Cardiac fibroblast (primary cell): ENCODE measurements around the gene GPA33.

Source experiments
- DNase-seq, 2 donors: peaks; one replicate each; pipeline versions ENCODE4 v3.0.0 to v3.0.0-alpha.2; 2010; ENCODE audit warnings: low read depth in 2 of 2
- H3K4me3 ChIP-seq, 2 donors: replicated peaks in 1 of 2; 1 replicate in 1 of 2; 2 replicates in 1 of 2; pipeline ENCODE4 v1.5.1; 2011; ENCODE audit warnings: low read depth in 2 of 2, low read length in 2 of 2, mild to moderate bottlenecking in 2 of 2, moderate library complexity in 1 of 2
- TF ChIP-seq, protein P1 (sequence below): IDR thresholded peaks from one replicate; pipeline ENCODE4 v1.5.1; 2011; ENCODE audit warnings: low read depth, mild to moderate bottlenecking, low read length, inconsistent platforms

Gene GPA33

DNA sequence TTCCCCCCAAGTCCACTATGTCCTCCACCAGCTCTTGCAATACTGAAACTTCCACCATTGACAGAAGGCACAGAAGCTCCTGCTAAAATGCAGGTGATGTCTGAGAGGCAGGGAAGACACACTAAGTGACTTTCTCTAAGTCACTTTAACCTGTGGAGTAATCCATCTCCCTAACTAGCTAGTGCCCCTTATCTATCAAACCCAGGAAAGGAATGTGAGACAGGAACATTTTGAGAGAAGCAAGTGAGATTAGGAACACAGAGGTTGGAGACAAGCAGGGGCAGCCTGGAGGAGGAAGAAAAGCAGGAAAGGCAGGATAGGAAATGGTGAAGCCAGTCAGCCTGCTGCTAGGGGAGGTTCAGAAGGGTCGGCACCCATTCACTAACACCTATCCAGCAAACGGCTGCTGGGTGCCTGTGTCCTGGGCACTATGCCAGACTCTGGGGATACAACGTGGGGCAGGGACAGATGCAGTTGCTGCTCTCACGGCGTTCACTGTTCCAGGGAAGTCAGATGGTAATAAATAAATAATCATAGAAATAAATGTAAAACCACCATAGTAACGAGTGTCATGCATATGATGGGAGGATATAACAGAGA, 7.0 kb downstream of the GPA33 start:
- no peak for DNase-seq
- H3K4me3 ChIP-seq: no peak overlapping the region
- TF ChIP-seq, protein P1, sequence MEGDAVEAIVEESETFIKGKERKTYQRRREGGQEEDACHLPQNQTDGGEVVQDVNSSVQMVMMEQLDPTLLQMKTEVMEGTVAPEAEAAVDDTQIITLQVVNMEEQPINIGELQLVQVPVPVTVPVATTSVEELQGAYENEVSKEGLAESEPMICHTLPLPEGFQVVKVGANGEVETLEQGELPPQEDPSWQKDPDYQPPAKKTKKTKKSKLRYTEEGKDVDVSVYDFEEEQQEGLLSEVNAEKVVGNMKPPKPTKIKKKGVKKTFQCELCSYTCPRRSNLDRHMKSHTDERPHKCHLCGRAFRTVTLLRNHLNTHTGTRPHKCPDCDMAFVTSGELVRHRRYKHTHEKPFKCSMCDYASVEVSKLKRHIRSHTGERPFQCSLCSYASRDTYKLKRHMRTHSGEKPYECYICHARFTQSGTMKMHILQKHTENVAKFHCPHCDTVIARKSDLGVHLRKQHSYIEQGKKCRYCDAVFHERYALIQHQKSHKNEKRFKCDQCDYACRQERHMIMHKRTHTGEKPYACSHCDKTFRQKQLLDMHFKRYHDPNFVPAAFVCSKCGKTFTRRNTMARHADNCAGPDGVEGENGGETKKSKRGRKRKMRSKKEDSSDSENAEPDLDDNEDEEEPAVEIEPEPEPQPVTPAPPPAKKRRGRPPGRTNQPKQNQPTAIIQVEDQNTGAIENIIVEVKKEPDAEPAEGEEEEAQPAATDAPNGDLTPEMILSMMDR: no peak

DNA sequence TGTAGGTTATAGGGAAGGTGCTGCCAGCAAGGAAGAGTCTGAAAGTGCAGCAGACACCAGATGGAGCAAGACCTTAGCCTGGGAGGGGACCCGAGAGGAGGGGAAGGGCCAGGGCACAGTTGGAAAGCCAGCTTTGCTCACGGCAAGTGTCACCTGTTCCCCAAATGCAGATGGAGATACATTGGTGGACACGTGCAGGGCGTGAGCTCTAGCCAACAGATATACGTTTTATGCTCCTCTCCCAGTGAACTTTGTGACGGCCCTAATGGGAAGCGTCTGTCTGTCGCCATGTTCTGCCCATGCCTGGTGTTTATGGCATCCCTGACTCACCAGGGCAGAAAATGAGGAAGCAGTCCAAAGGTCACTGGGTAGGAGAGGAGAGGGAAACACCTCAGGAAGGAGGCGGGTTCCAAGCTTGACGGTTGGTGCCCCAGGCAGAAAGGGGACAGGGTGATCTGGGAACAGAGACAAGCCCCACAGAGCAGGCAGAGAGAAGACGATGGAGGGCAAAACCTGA, 7.6 kb downstream of the GPA33 start:
- H3K4me3 ChIP-seq: no peak overlapping the region
- TF ChIP-seq, protein P1: no peak
- DNase-seq: no peak

DNA sequence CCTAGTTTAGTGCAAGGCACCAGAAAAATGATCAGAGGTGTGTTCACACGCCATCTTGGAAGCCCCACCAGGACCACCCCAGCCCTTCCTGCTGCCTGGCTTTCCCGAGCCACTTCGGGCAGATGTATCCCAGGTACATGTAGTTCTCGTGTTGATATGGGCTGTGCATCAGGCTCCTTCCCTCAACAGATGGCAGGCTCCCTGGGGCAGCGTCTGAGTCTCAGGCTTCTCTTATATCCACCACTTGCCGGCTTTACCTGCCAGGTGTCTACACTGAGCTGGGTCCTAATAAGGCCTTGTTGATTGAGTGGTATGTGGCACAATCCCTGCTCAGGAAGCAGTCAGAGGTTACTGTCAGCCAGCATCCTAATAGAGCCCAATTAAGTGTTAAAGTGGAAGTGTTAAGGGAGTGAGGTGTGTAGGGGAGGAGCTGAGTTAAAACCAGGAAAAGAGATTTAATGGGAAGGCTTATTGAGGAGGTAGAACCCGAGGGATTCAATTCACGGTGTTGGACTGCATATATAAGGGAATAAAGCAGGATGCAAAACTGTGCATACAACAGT, 8.5 kb downstream of the GPA33 start:
- H3K4me3 ChIP-seq: no peak overlapping the region
- DNase-seq: no peak
- TF ChIP-seq, protein P1: no peak

DNA sequence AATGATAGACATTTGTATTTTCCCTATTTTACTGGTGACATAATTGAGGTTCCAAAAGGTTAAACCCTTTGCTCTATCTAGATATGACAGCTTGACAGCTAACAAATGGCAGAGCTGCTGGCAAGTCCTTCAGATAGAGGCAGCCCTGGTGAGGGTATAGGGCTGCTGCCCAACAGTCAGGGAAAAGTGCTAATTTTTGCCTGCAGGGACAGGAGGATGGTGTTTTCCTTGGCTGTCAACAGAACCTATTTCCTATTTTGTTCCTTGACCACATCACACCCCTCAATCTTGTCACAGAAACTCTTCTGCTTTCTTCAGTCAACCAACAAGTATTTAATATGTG, 12.3 kb downstream of the GPA33 start:
- TF ChIP-seq, protein P1: no peak
- H3K4me3 ChIP-seq: no peak overlapping the region
- DNase-seq: no peak

DNA sequence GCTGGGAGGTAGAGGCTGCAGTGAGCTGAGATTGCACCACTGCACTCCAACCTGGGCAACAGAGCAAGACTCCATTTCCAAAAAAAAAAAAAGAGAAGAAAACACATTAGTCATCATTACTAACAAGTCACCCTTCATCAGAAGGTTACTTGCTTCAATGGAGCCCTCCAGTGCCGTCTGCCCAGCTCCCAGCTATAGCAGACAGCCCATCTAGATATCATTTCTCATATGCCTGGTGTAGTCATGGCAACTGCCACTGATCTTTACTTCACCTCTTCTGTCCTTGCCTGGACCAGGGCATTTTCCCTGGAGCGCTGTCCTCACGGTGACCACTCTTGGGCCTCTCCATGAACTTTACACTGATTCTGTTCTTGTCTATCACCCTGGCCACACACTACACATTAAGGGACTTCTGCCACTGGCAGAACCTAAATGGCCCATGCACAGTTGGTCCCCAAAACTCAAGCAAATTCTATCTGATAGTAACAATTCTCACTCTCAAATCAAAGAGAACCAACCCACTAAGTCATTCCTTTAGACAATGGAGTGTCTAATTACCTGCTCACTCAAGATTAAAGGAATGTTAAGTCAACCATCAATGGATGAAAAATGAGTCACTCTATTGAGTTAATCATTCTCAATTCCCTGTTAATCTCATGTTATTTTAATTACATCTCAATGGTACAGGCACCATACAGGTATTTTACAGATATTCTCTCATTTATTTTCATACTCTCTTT, 12.9 kb downstream of the GPA33 start:
- TF ChIP-seq, protein P1: no peak
- no peak overlapping the region for H3K4me3 ChIP-seq
- DNase-seq: no peak

DNA sequence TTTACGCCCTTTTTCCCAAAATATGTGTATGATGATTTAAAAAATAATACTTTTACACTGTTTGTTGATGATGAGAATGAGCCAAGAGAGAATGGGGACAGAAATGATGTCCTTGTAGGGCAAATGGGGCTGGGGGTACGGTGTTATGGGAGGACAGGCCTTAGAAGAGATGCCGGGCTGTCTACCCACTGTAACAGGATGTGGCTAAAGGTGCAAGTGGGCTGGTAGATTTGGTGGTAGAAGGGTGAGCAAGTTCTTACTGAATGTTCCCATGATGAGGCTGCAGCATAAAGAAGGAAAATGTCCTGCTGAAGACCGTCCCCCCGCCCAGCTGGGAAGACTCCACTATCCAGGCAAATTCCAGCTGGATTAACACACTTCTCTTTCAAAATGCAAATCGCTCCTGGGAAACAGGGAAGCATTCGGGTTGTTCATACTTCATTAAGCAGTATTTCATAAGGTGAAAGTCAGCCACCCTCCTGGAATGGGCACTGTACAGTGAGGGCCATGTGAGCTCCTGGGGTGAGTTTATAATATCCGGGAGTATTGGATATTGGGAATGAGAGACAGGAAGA, 14.0 kb downstream of the GPA33 start:
- DNase-seq: no peak
- TF ChIP-seq, protein P1: no peak
- no peak overlapping the region for H3K4me3 ChIP-seq
